Measurements from ENCODE around the gene GMPPA.

GMPPA gene

GRCh38 chr2:219522111-219523030 lies 23.7 kb downstream of the GMPPA start:
- TF ChIP-seq CTCF (IDR thresholded peaks at IDR 0.05): no peak
- H3K9me3 ChIP-seq: no peaks in the 10 kb centered on the region
- H3K4me3 ChIP-seq: peak overlapping the region; percentile 43 to 45
- H3K36me3 ChIP-seq: no peaks in the 10 kb centered on the region
- no peak for DNase-seq
- peaks cover 0 to 5% of the 10 kb centered on the region in 2 donors for H3K27me3 ChIP-seq
- intact Hi-C loops (cut with DNase I; ENCODE audit: low total_unique reads): no loop called here
- peaks cover 0 to 25% (median 19%) of the 10 kb centered on the region in 4 donors for H3K4me1 ChIP-seq
- H3K27ac ChIP-seq: peak overlapping the region; percentile 47 to 53

- intact Hi-C loops (cut with DNase I; ENCODE audit: low total_unique reads): no loop called here
- DNase-seq: no peak
- Histone ChIP-seq H3K27ac (peak overlapping the region; percentile 47 to 53), H3K4me1 (peaks cover 0 to 25% (median 19%) of the 10 kb centered on the region in 4 donors), H3K9me3 (no peaks in the 10 kb centered on the region), H3K4me3 (peak overlapping the region; percentile 43 to 45), H3K27me3 (peaks cover 0 to 13% of the 10 kb centered on the region in 2 donors), H3K36me3 (no peaks in the 10 kb centered on the region)
- no peak for TF ChIP-seq CTCF (IDR thresholded peaks at IDR 0.05)
Measured at GRCh38 chr2:219523031-219523671, 24.5 kb downstream of the GMPPA start.

- H3K27ac ChIP-seq: no peak overlapping the region
- no peaks in the 10 kb centered on the region for H3K9me3 ChIP-seq
- DNase-seq: no peak
- peaks cover 0 to 22% of the 10 kb centered on the region in 2 donors for H3K27me3 ChIP-seq
- peaks cover 0 to 27% (median 21%) of the 10 kb centered on the region in 4 donors for H3K4me1 ChIP-seq
- H3K4me3 ChIP-seq: no peak overlapping the region
- no peaks in the 10 kb centered on the region for H3K36me3 ChIP-seq
- no peak for TF ChIP-seq CTCF (IDR thresholded peaks at IDR 0.05)
- intact Hi-C loops (cut with DNase I; ENCODE audit: low total_unique reads): no loop called here
Measured at GRCh38 chr2:219524817-219525216, 26.1 kb downstream of the GMPPA start.

- no peak overlapping the region for H3K4me3 ChIP-seq
- DNase-seq: no peak
- no peak overlapping the region for H3K27ac ChIP-seq
- H3K36me3 ChIP-seq: no peaks in the 10 kb centered on the region
- intact Hi-C loops (cut with DNase I; ENCODE audit: low total_unique reads): no loop called here
- H3K27me3 ChIP-seq: peaks cover 0 to 22% of the 10 kb centered on the region in 2 donors
- no peaks in the 10 kb centered on the region for H3K9me3 ChIP-seq
- H3K4me1 ChIP-seq: peaks cover 0 to 29% (median 23%) of the 10 kb centered on the region in 4 donors
- TF ChIP-seq CTCF (IDR thresholded peaks at IDR 0.05): no peak
Measured at GRCh38 chr2:219525533-219526232, 27.0 kb downstream of the GMPPA start.

- DNase-seq: no peak
- Histone ChIP-seq H3K27ac (no peak overlapping the region), H3K9me3 (no peaks in the 10 kb centered on the region), H3K4me3 (no peak overlapping the region), H3K36me3 (no peaks in the 10 kb centered on the region), H3K4me1 (peaks cover 0 to 24% (median 21%) of the 10 kb centered on the region in 4 donors), H3K27me3 (peaks cover 0 to 22% of the 10 kb centered on the region in 2 donors)
- TF ChIP-seq CTCF (IDR thresholded peaks at IDR 0.05): no peak
- intact Hi-C loops (cut with DNase I; ENCODE audit: low total_unique reads): no loop called here
Measured at GRCh38 chr2:219526320-219527075, 27.8 kb downstream of the GMPPA start.

Measured in tibial artery (tissue), 4 donors.